B cell (primary cell): ENCODE measurements around the gene KCTD10. TPM values are rescaled to one million over a fixed set of nuclear protein-coding genes. Genes with fewer than 3 reads are reported as not detected.

ENCODE experiments used
- ATAC-seq: fragments of 200-7000 bp; cut with Tn5 transposase; one replicate; pipeline ENCODE4 v1.10.0; 2021; ENCODE audit warnings: low read depth, mild to moderate bottlenecking, moderate number of reproducible peaks, moderate library complexity
- CTCF ChIA-PET: fragments of 350-600 bp; sonication (Branson Sonifier 250); formaldehyde crosslinking; loops from one replicate; lab custom pipeline; 2021; ENCODE audit warnings: antibody characterized with exemption, inconsistent platforms; lab: Charles Lee
- POLR2A ChIA-PET: fragments of 350-600 bp; sonication (Branson Sonifier 250); formaldehyde crosslinking; loops from one replicate; lab custom pipeline; 2021; ENCODE audit warnings: antibody characterized with exemption; lab: Charles Lee
- DNase-seq: peaks from one replicate; pipeline ENCODE4 v3.0.0; 2013
- H2AFZ ChIP-seq: 2 replicates; pipeline ENCODE4 v1.6.1; 2012; ENCODE audit warnings: mild to moderate bottlenecking, low read depth, low read length; ENCODE audit not compliant: insufficient read depth, poor library complexity, severe bottlenecking
- H3K27ac ChIP-seq, 2 donors: 1 replicate in 1 of 2; 2 replicates in 1 of 2; pipeline ENCODE4 v1.5.1; 2012 to 2013; ENCODE audit warnings: low read length in 2 of 2, mild to moderate bottlenecking in 2 of 2, moderate library complexity in 1 of 2
- H3K27me3 ChIP-seq, 4 experiments: fragments of 200-600 bp in 1 of 4; sonication (generic) in 1 of 4; replicated peaks in 1 of 4; 1 replicate in 2 of 4; 2 replicates in 2 of 4; pipeline versions ENCODE4 v1.6.1 to v1.7.0; 2013 to 2016; ENCODE audit warnings: low read length in 3 of 4, mild to moderate bottlenecking in 2 of 4, mixed read lengths in 1 of 4, moderate library complexity in 1 of 4; ENCODE audit not compliant: insufficient read depth in 4 of 4, control insufficient read depth in 3 of 4; ENCODE audit errors: control extremely low read depth in 1 of 4
- H3K36me3 ChIP-seq, 2 experiments: replicated peaks in 1 of 2; 1 replicate in 1 of 2; 2 replicates in 1 of 2; pipeline versions ENCODE4 v1.6.1 to v1.7.1; 2013; ENCODE audit warnings: low read length in 1 of 2; ENCODE audit not compliant: insufficient read depth in 2 of 2, control insufficient read depth in 1 of 2; ENCODE audit errors: control extremely low read depth in 1 of 2, extremely low read depth in 1 of 2
- H3K4me1 ChIP-seq, 2 donors: fragments of 200-600 bp in 1 of 2; sonication (generic) in 1 of 2; 1 replicate in 1 of 2; 2 replicates in 1 of 2; pipeline versions ENCODE4 v1.5.1 to v1.6.1; 2013 to 2017; ENCODE audit warnings: low read length in 2 of 2; ENCODE audit not compliant: control insufficient read depth in 2 of 2, insufficient read depth in 2 of 2
- H3K4me2 ChIP-seq: replicated peaks from 2 replicates; pipeline ENCODE3; 2012; ENCODE audit warnings: mild to moderate bottlenecking, low read depth, low read length; ENCODE audit not compliant: poor library complexity, severe bottlenecking
- H3K4me3 ChIP-seq, 5 experiments: fragments of 200-600 bp in 1 of 5; sonication (generic) in 1 of 5; 1 replicate in 3 of 5; 2 replicates in 2 of 5; pipeline versions ENCODE4 v1.5.1 to v1.7.0; 2011 to 2016; ENCODE audit warnings: low read length in 4 of 5, mild to moderate bottlenecking in 4 of 5, low read depth in 2 of 5, control low read depth in 1 of 5, moderate library complexity in 1 of 5; ENCODE audit not compliant: insufficient read depth in 1 of 5; ENCODE audit errors: control extremely low read depth in 1 of 5, extremely low read depth in 1 of 5
- H3K79me2 ChIP-seq: fragments of 200-600 bp; sonication (generic); one replicate; pipeline ENCODE4 v1.6.0; 2016; ENCODE audit warnings: low read length; ENCODE audit not compliant: control insufficient read depth, insufficient read depth
- H3K9ac ChIP-seq: fragments of 200-600 bp; sonication (generic); 2 replicates; pipeline ENCODE4 v1.6.1; 2017; ENCODE audit warnings: mild to moderate bottlenecking, low read length, moderate library complexity
- H3K9me3 ChIP-seq, 3 donors: one replicate each; pipeline versions ENCODE4 v1.6.1 to v1.7.1; 2013; ENCODE audit warnings: low read length in 2 of 3; ENCODE audit not compliant: control insufficient read depth in 2 of 3, insufficient read depth in 1 of 3; ENCODE audit errors: control extremely low read depth in 1 of 3
- H4K20me1 ChIP-seq: 2 replicates; pipeline ENCODE4 v1.6.0; 2012; ENCODE audit warnings: mild to moderate bottlenecking, low read length; ENCODE audit not compliant: insufficient read depth, control insufficient read depth, poor library complexity, severe bottlenecking
- H3K27ac Mint-ChIP-seq: one replicate; pipeline ENCODE4 v1.8.0; 2021; ENCODE audit warnings: mixed read lengths
- H3K27me3 Mint-ChIP-seq: one replicate; pipeline ENCODE4 v1.8.0; 2021; ENCODE audit warnings: mixed read lengths
- H3K4me1 Mint-ChIP-seq: one replicate; pipeline ENCODE4 v1.8.0; 2021; ENCODE audit warnings: mixed read lengths
- H3K4me3 Mint-ChIP-seq: one replicate; pipeline ENCODE4 v1.8.0; 2021; ENCODE audit warnings: mixed read lengths
- H3K9me3 Mint-ChIP-seq: one replicate; pipeline ENCODE4 v1.8.0; 2022; ENCODE audit warnings: mixed read lengths; ENCODE audit not compliant: insufficient read depth
- CTCF ChIP-seq: fragments of 200-600 bp; IDR thresholded peaks from one replicate; pipeline ENCODE4 v1.8.0; 2022; ENCODE audit warnings: antibody characterized with exemption, mild to moderate bottlenecking
- EZH2 ChIP-seq: IDR thresholded peaks from 2 replicates; pipeline ENCODE4 v1.6.1; 2012; ENCODE audit warnings: borderline replicate concordance, low read depth, mild to moderate bottlenecking, moderate library complexity, low read length; ENCODE audit not compliant: insufficient read depth, poor library complexity, severe bottlenecking
- WGBS: methylation state at CpG from one replicate; pipeline ENCODE4 v1.1.5; 2013; ENCODE audit warnings: missing lambda C conversion rate; ENCODE audit not compliant: insufficient coverage; 5-methylcytosine and 5-hydroxymethylcytosine counted together
- intact Hi-C: fragments of 100-400 bp; cut with micrococcal nuclease; formaldehyde crosslinking; loops from one replicate; pipeline ENCODE4 v1.10.0; 2022
- polyA plus RNA-seq: library from polyadenylated mRNA; depleted of rRNA; stranded (reverse); fragments of >200 nt; gene quantifications from 2 replicates; pipeline ENCODE4 v1.2.3, GENCODE V29; 2012
- total RNA-seq, 2 donors: library from RNA; stranded (reverse); fragments of 120-200 nt in 1 of 2; gene quantifications; 1 replicate in 1 of 2; 2 replicates in 1 of 2; pipeline versions ENCODE4 v1.2.3 to v1.2.4, GENCODE V29; 2013 to 2022

The KCTD10 gene
- total and polyA plus RNA-seq, 2 donors (not counting 1 experiment from before 2014, with no cell fraction given) = 15.4 to 30.9 TPM

- Histone ChIP-seq H3K79me2 (no peaks in the 10 kb centered on the region), H3K4me2 (no peak overlapping the region), H2AFZ (no peak overlapping the region), H3K9me3 (no peaks in the 10 kb centered on the region), H4K20me1 (no peaks in the 10 kb centered on the region), H3K36me3 (peaks cover 0 to 43% of the 10 kb centered on the region in 2 experiments), H3K9ac (no peak overlapping the region), H3K27me3 (no peaks in the 10 kb centered on the region), H3K4me3 (no peak overlapping the region), H3K27ac (no peak overlapping the region), H3K4me1 (no peaks in the 10 kb centered on the region)
- Mint-ChIP-seq H3K4me1 (no peaks in the 10 kb centered on the region), H3K27ac (no peak overlapping the region), H3K27me3 (no peaks in the 10 kb centered on the region), H3K4me3 (no peak overlapping the region), H3K9me3 (no peaks in the 10 kb centered on the region)
- TF ChIP-seq EZH2 (no peak), CTCF (no peak)
- ATAC-seq = no peak
- 94% methylated on average over 5 of the region's 9 CpGs for WGBS
- ChIA-PET CTCF (no interaction called here), POLR2A (no interaction called here)
- intact Hi-C loops = no loop called here
- no peak for DNase-seq
These were observed 29.6 kb downstream of the KCTD10 start for GRCh38 chr12:109447482-109447881.

- Histone ChIP-seq H2AFZ (no peak overlapping the region), H3K36me3 (peaks cover 0 to 37% of the 10 kb centered on the region in 2 experiments), H3K4me1 (no peaks in the 10 kb centered on the region), H3K9ac (no peak overlapping the region), H3K79me2 (no peaks in the 10 kb centered on the region), H4K20me1 (no peaks in the 10 kb centered on the region), H3K27me3 (no peaks in the 10 kb centered on the region), H3K4me2 (no peak overlapping the region), H3K4me3 (no peak overlapping the region), H3K27ac (no peak overlapping the region), H3K9me3 (no peaks in the 10 kb centered on the region)
- intact Hi-C loops = no loop called here
- DNase-seq (no peak), ATAC-seq (no peak)
- ChIA-PET CTCF (no interaction called here), POLR2A (no interaction called here)
- TF ChIP-seq EZH2 (no peak), CTCF (no peak)
- H3K27ac Mint-ChIP-seq = no peak overlapping the region
- no peaks in the 10 kb centered on the region for H3K4me1 Mint-ChIP-seq
- H3K9me3 Mint-ChIP-seq = no peaks in the 10 kb centered on the region
- no peak overlapping the region for H3K4me3 Mint-ChIP-seq
- WGBS = 99% methylated on average over 7 of the region's 8 CpGs
- H3K27me3 Mint-ChIP-seq = no peaks in the 10 kb centered on the region
These were observed 30.2 kb downstream of the KCTD10 start for GRCh38 chr12:109446869-109447268.
